GOT3 (cell line): ENCODE results near the gene CAMK2D.

Experiments
- DNase-seq: peaks from one replicate; lab custom pipeline; 2025; ENCODE audit warnings: mixed read lengths; lab: John Stamatoyannopoulos, UW

The CAMK2D gene

GRCh38 chr4:113604955-113605354, 156.6 kb downstream of the CAMK2D start:
- DNase-seq = no peak

DNA sequence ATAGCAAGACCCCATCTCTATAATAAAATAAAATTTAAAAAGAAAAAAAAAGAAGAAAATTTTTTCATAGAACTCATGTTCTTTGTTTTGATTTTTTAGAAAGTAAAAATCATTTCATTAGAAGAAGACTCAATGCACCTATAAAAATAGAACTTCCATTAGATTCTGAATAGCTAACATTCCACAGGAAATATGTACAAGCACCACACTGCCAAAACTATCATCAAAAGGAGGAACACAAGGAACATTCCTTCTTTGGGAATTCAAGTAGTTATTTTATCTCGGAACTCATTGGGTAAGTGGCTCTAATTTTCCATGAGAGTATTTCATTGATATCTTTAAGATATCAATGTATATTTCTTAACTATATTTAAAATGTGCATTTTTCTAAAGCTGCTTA, 157.6 kb downstream of the CAMK2D start:
- DNase-seq = no peak

GRCh38 chr4:113602646-113603228, 158.8 kb downstream of the CAMK2D start:
- no peak for DNase-seq

GRCh38 chr4:113601636-113602035, 159.9 kb downstream of the CAMK2D start:
- no peak for DNase-seq

GRCh38 chr4:113596396-113596795, 165.1 kb downstream of the CAMK2D start:
- DNase-seq = no peak

DNA sequence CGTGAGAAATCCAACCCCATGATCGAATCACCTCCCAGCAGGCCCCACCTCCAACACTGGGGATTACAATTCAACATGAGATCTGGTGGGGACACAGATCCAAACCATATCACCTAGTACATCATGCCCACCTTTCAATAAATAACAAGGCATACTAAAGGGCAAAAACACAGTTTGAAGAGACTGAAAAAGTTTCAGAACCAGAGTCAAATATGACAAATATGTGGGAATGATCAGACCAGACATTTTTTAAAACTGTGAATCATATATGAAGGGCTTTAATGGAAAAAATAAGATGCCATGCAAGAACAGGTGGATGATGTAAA, 167.3 kb downstream of the CAMK2D start:
- no peak for DNase-seq

- DNase-seq = no peak
These were observed 167.9 kb downstream of the CAMK2D start for GRCh38 chr4:113593400-113594230.

- no peak for DNase-seq
These were observed 169.6 kb downstream of the CAMK2D start for GRCh38 chr4:113591982-113592381.

DNA sequence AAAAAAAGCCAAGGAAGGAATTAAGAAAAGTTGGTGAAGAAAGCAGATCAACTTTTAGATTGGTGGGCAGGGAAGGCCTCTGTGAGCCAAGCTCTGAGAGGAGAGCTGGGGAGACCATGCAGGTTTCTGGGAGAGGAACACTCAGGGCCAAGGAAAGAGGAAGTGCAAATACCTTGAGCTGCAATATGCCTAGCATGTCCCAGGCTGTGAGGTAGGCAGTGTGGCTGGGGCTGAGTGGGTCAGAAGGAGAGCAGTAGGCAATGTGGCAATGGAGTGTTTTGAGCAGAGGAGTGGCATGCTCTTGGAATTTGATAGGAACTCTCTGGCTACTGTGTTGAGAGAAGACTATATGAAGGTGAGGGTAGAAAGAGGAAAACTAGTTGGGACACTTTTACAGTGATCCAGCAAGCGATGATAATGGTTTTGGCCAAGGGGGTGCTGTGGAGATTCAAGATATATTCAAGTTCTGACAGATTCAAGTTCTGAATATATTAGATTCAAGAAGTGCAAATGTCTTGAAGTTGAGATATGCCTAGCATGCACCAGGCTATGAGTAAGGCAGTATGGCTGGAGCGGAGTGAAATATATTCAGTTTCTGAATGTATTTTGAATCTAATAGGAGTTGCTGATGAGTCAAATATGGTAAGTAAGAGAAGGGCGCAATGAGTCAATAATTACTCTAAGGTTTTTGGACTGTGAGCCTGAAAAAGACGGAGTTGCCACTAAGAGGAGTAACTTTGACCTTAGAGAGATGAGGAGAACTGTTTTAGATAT, 172.5 kb downstream of the CAMK2D start:
- DNase-seq = no peak

DNA sequence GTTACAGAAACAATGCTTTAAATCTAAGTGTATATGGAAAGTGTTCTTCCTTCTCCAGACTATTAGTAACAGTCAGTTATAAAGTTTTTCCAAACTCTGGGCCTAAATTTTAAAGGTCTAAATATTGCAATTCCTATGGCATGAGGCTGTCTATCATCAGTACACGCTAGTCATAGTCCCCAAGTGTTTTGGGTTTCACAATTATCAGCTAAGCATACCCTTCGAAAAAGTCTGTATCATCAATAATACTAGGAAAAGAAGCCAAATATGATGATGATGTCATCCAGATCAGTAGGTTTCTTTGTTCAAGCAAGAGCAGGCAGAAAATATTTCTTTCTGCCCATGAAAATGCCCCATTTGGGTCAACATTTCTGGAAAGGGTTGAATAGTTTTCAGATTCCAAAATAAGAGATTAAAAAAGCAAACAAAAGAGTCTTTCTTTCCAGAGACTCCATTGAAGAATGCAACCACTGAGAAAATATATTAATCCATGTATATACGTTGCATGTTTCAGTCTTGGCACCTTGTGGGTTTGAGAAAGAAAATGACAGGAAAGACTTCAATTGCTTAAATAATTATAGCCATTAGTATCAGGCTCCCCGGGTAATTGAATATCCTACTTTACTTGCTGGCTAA, 173.8 kb downstream of the CAMK2D start:
- DNase-seq = no peak

GRCh38 chr4:113587156-113587555, 174.4 kb downstream of the CAMK2D start:
- no peak for DNase-seq

GRCh38 chr4:113586072-113586471, 175.5 kb downstream of the CAMK2D start:
- no peak for DNase-seq

GRCh38 chr4:113584407-113585150, 177.0 kb downstream of the CAMK2D start:
- DNase-seq = no peak

DNA sequence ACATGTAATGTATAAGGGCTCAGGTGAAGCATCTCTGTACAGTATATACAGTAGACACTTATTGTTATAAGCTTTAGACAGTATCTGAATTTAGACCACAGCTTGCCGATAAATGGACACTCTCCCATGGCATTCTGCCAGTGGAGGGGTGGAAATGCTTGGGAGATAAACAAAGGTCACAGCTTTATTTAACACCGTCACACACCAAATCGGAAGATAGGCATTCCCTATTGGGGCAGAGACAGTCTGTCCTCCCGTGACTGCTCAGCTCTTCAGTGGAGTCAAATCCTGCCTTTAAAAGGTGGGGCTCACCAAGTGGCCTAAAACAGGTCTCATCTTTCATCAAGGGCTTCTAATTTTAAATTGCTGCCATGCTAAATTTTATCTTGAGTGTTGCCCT, 178.8 kb downstream of the CAMK2D start:
- DNase-seq = no peak

DNA sequence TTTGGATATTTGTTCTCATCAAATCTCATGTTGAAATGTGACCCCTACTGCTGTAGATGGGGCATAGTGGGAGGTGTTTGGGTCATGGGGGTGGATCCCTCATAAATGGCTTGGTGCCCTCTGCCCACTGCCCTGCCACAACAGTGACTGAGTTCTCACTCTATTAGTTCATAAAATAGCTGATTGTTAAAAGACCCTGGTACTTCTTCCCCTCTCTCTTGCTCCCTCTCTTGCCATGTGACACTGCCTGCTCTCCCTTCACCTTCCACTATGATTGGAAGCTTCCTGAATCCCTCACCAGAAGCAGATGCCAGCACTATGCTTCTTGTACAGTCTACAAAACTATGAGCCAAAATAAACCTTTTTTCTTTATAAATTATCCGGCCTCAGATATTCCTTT, 182.2 kb downstream of the CAMK2D start:
- no peak for DNase-seq

GRCh38 chr4:113576947-113577678, 184.4 kb downstream of the CAMK2D start:
- no peak for DNase-seq

- DNase-seq = no peak
These were observed 186.1 kb downstream of the CAMK2D start for GRCh38 chr4:113575401-113575800.

DNA sequence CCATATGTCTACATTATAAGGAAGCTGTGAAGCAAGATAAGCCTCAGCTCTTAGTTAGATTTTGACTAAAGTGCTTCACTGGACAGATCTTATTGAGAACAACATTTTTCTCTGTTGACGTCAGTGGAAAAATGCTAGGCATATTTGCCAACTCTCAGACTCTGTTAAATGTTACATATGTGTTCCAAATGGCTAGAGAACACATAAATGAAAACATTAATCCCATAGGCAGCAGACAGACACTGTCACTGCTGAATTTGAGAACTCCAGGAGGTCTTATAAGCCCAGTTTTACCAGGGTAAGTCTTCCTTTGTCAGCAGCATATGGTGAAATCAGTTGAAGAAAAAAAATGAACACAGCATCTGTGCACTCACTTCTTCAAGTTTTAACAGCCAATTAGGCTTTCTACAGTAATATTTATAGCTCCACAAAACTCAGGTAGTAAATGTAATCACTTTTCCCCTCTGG, 186.9 kb downstream of the CAMK2D start:
- no peak for DNase-seq

- no peak for DNase-seq
These were observed 188.9 kb downstream of the CAMK2D start for GRCh38 chr4:113572620-113573019.

DNA sequence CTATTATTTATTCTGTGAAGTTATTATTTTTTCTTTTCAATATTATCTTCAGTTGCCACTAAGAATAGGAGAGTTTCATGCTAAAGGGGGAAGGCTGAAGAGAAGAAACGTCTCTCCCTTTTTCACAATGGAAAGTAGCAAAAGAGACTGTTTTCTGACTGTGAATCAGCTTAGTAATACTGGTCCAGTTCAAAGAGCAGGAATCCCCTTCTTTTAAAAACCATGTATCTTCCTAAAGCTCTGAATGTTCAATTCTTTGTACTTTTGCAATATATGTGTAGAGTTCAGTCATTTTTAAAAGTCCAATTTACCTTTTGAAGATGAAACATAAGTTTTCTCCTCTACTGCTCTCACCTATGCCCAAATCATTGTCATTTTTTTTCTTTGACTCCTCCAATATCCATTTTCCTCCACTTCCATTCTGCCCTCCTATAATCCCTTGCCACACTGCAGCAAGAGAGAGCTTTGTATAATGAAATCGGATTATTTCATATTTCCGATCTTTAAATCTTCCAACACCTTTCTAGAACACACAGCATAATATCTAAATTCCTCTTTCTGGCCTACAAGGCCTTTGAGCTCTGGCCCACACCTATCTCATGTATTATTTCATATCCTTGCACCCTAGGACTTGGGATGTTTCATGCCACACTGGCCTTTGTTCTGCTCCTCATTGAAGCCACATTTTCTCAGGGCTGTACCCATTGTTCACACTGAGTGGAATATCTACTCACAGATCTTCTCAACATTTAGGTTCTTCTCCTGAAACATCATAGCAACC, 195.3 kb downstream of the CAMK2D start:
- DNase-seq = no peak
